Stimulated activated CD8-positive, alpha-beta memory T cell treated with anti-CD3 and anti-CD28 coated beads, Interleukin-12 subunit alpha, Interleukin-12 subunit beta, amount 100 ng/mL, for 1 hour (primary cell): ENCODE data around the gene PAPPA.

Experiments
- DNase-seq: peaks from one replicate; pipeline ENCODE4 v3.0.0-alpha.2; 2020; ENCODE audit warnings: low read depth

The PAPPA gene

DNA sequence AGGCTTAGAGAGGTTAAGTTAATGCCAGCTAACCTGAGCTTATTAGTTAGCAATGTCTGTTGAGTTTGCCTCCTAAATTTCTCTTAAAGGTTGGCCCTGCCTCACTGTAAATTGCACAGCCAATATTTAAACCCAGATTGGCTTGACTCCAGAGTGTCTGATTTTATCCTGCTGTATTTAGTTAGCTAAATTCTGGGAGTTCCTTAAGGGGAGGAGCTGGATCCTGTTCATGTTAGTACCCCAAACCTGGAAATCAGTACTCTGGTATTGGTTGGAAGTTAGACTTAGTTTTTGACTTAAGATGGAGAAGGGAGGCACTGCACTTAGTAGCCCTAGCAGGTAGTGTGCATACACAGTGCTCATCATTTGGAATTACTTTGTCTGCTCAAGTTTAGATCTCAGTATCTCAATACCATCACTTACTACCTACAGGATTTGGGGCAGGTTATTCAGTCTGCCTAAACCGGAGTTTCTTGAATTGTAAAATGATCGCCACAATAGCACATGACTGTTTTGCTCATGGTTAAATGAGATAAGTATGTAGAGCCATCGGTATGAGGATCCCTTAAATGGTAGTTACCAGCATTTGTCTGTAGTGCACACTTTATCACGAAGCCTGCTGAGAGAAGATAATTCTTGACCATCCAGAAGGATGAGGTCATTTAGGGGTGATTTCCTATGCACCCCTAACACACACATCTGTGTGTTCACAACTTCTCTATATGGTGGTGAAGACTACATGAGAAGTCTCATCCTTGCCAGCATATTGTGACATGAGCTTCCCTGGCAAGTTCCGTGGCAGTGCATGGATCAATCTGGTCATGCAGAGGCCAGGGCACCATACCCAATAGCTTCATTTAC is 268.8 kb downstream of the PAPPA start:
- DNase-seq = no peak

DNA sequence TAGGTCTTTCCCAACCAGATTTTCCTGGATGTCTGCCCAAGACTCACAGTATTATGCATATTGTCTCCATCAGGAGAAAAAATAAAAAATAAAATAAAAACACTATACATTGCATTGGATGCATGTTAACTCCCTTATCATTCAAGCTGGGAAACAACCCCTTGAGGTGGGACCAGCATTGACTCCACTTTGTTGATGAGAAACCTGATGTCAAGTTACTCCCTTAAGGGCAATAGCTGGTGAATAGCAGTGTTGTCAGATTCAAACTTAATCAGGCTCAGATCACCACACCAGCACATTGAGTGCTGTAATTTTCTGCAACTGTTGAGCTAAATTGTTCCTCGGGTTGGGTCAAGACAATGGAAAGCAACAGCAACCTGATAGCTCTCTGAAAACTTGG is 269.6 kb downstream of the PAPPA start:
- no peak for DNase-seq

DNA sequence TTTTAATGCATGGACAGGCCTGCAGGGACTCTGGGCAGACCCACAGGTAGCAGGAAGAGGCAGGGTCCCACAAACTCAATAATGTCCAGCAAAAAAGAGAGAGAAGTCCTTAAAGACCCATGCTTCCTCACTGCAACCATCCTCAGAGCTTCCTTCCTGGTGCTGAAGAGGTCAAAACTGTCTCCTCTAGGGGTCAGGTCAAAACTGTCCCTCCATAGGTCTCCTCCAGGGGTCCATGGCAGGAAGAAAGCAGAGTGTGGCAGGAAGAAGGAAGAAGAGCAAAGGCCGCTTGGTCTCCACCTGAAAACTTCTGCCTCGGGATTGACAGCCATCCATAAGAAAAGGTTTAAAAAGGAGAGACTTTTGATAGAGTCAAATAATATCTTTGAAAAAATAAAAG is 271.7 kb downstream of the PAPPA start:
- no peak for DNase-seq

DNA sequence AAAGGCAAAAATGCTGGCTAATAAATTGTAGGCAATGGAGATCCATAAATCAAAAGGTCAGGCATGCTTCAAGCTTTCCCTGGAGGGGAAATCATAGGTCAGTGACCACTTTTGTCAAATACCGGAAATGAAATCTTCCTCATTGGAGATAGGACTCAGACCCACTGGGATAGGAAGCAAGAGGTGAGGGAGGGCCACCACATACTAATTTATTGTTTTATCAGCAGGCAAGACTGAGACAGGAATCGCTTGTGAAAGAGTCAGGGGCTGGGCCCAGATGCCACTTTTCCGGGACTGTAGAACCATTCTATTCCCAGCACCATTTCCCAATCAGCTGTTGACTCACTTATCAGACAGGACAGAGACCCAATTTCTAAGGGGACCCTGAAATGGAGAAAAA is 277.3 kb downstream of the PAPPA start:
- no peak for DNase-seq

DNA sequence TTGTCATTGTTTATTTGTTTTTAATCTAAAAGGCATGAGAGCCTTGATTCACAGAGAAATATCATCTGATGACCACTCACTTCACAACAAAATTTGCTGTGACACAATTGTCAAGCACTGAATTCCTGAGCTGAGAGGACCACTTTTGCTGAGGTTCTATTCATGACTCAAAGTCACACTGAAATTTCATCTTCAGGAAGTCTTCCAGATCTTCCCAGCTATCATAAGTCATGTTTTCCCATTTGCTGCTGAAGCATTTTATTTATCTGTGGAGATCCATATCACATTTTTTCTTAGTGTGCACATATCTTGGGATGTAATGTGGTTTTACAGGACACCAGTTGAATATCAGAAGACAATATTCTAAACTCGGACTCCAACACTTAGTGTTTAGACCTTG is 278.5 kb downstream of the PAPPA start:
- no peak for DNase-seq

DNA sequence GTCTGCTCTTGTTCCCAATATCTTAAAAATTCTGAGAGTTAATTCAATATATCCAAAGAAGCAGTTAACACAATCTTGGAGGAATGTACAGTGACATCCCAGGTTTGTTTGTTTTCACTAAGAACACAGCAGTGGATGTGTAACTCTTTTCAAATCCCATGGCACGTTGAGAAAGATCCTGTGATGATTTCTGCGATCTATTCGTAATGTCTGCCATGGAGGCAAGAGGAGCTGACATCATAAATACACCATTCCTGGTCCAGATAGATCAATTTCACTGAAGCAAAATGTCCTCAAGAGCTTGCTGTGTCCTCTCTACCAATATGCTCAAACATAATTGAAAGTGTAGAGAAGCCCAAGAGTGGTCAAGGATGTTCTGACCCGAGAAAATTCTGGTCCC is 280.7 kb downstream of the PAPPA start:
- DNase-seq = no peak

DNA sequence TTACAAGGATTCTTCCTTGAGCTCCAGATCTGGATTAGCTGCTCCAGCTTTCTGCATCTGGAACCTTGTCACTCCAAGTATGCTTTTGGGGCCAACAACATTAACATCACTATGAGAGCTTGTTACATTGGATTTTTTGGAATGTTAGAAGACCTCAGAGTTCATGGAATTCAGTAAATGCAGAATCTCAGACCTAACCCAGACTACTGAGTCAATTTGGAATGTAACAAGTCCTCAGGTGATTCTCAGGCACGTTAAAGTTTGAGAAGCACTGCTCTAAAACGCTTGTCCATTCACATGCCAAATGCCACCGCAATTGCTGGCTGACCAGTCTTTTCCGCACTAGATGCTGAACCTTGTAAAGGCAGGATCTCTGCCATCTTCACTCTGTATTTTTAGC is 282.1 kb downstream of the PAPPA start:
- no peak for DNase-seq

DNA sequence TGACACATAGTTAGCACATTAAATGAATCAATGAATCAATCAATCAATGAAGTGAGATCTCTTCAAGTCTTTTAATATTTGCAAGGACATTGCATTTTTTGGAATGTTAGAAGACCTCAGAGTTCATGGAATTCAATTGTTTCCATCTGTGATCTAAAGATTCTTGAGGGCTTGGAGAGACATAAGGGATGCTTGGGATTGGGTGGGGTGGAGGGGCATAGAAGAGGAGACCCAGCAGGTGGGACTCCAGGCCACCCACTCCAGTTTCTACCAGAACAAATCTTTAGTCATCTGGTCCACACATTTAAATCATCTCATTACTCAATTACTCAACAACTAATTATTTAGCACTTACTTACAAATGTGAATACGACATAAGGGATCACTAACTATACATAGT is 282.5 kb downstream of the PAPPA start:
- no peak for DNase-seq

DNA sequence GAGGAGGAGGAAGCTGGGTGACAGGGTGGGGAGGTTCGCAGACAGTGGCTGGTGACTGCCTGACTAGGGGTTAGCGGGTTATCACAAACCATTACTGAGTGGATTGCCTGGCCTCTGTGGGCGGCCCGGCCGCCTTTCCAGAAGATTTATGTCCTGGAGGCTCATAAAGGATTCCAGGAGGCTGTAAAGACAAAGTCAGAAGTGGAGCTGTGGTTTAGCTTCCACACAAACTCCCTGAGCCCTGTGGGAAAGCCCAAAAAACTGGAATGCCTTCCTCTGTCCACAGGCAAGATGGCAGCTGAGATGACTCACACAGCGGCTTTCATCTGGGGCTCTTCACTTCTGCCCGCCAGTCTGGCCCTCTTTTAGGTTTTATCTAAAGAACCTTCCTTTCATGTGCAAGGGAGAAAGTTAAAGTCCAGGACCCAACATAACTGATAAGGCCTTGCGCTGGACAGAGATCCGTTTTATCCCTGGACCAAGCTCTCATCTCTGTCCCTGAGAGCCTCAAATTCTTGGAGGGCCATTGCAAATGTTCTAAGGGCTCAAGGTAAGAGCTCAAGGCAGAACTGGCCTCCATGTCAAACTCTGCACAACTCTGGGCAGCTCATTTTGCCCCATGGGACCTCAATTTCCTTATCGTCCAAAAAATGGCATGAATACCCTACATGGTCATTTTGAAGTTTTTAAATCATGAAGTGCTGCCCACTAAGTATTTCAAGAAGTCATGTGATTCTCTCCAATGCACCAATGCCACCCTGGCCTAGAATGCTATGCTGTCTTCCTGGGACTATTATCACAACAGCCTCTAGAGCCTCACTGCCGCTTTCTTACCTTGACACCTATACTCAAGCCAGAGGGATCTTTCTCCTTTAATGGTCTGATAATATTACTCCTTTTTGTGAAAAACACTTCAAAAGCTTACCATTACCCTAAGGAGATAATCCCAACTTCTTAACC is 284.1 kb downstream of the PAPPA start:
- no peak for DNase-seq

DNA sequence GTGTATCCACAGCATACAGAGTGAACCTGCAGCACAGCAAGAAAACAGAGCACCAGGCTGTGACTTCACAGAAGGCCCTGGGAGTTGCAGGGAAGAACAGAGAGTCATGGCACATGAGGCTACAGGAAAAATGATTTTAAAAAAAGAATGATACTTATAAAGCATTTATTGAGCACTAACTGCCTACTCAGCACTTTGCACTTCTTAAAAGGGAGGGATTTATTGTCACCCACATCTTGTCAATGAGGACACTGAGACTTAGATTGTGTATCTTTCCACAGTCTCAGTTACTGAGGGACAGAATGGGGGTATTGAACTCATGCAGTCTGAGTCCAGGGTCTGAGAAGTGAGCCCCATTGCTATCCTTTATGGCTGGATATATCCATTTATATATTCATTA is 288.9 kb downstream of the PAPPA start:
- DNase-seq = no peak

DNA sequence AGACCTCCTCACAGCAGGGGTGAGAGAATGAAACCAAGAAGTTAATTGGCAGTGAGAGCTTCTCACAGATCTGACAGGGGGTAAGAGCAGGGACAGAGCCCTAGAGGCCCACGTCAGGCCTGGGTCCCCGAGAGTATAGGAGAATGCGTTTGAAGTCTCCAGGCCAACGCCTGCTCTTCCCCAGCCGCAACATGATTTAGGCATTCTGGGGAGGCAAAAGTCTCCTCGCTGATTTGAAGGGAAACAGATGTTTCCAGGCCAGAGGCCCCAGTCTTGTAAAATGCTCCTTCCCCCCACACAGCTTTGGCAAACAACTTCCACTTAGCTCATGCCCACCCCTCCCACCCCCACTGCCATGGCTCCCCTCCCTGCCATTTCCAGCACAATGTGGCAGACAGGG is 294.3 kb downstream of the PAPPA start:
- no peak for DNase-seq

DNA sequence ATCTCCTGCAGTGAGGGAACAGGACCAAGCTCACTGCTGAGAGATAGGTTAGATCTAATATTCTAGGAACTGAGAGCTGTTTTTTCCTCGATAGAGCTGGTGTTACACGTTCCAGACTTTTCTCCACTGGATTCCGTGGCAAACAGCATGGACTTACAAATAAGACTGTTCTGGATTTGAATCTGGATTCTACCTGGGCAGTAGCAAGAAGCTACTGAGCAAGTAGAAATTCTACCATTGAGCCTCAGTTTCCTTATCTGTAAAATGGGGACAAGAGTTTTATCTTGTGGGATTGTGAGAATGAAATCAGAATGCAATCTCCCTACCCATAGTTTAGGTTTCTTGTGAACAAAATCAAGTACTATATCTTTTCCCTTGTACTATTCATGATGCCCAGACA is 294.8 kb downstream of the PAPPA start:
- DNase-seq = no peak

DNA sequence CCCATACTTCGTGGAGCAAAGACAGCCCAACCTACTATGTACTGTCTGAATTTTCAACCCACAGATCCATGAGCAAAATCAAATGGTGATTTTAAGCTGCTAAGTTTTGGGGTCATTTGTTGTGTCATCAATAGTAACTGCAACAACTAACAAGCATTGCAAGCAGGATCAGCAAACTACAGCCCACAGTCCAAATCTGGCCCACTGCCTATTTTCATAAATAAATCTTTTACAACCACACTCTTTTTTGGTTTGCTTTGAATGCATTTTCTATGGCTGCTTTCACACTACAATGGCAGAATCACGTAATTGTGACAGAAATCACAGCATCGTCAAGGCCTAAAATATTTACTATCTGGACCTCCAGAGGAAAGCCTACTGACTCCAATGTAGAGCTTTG is 296.4 kb downstream of the PAPPA start:
- DNase-seq = no peak

DNA sequence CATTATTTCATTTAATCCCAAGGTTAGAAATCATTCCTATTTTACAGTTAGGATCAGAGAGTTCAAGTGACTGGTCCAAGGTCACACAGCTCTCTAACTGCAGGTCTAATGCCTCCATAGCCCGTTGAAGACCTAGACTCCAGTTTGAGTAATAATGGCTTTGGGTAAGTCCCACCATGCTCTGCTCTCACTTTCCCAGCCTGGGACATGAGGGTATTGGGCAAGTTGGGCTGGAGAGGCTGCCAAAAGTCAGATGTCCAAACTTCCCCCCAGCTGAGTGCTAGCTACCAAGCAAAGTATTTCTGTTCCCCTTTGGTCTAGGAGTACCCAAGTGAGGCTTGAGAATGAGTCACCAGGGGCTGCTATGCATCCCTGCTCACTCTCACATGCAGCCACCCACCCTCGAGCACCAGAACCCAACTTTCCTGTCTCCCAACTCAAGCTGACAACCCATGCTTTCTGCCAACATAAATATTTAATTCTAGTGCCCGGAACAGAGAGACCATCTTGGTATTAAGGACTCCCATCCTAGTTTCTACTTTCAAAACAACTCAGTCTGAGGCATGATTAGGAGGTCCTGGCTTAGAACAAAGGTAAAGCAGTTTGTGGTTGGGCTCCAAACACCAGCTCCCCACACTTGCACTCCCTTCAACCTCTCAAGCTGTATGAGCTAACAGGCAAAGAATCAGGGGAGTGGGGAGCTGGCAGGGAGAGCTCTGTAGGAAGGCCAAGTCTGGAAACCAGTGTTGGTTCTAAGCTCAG is 297.0 kb downstream of the PAPPA start:
- no peak for DNase-seq

DNA sequence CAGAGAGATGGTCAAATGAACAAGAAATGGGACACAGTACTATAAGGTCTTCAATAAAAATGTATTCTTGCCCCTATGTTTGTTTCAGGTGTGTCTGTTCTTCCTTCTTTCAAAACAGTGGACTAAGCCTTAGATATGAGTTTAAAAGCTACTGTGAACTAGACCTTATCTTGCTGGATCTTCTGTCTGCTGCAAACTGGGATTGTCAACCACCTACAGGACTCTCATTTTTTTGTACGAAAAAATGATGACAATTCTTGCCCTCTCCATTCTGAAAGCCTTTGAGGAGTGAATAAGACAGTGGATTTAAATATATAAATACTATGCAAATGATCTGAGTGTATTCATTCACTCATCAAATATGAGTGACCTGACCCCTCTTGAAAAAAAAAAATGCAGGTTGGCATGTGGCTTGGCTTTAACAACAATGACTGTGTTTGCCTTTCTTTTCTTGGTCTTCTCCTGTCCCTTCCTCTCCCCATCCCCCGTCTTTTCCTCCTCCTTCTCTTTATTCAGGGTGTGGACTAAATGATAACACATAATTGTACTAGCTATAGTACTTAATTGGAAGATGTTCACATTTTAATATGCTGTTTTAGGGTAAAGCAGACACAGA is 298.0 kb downstream of the PAPPA start:
- no peak for DNase-seq
